HG02798 (cell line): Measurements from ENCODE around the gene INPP5A.

Experiments
- ATAC-seq: cut with Tn5 transposase; IDR thresholded peaks from one replicate; pipeline ENCODE4 v1.9.1; 2021; ENCODE audit warnings: mild to moderate bottlenecking; ENCODE audit not compliant: unreplicated experiment, poor library complexity

The INPP5A gene

GRCh38 chr10:132710036-132710686, 172.6 kb downstream of the INPP5A start:
- no peak for ATAC-seq

- no peak for ATAC-seq
These were observed 173.4 kb downstream of the INPP5A start for GRCh38 chr10:132710746-132711612.

- ATAC-seq, result no peak
These were observed 174.1 kb downstream of the INPP5A start for GRCh38 chr10:132711613-132712121.

GRCh38 chr10:132712291-132712690, 174.7 kb downstream of the INPP5A start:
- ATAC-seq, result no peak

- no peak for ATAC-seq
These were observed 175.2 kb downstream of the INPP5A start for GRCh38 chr10:132712743-132713142.

- no peak for ATAC-seq
These were observed 176.0 kb downstream of the INPP5A start for GRCh38 chr10:132713421-132714095.

- no peak for ATAC-seq
These were observed 176.8 kb downstream of the INPP5A start for GRCh38 chr10:132714096-132714985.

- ATAC-seq, result no peak
These were observed 177.6 kb downstream of the INPP5A start for GRCh38 chr10:132714986-132715775.

- no peak for ATAC-seq
These were observed 178.4 kb downstream of the INPP5A start for GRCh38 chr10:132715776-132716680.

- no peak for ATAC-seq
These were observed 179.3 kb downstream of the INPP5A start for GRCh38 chr10:132716691-132717490.

GRCh38 chr10:132721725-132722124, 184.1 kb downstream of the INPP5A start:
- no peak for ATAC-seq

GRCh38 chr10:132722394-132723329, 185.1 kb downstream of the INPP5A start:
- no peak for ATAC-seq

GRCh38 chr10:132723330-132723970, 185.9 kb downstream of the INPP5A start:
- ATAC-seq, result no peak

GRCh38 chr10:132724446-132724845, 186.9 kb downstream of the INPP5A start:
- no peak for ATAC-seq

- no peak for ATAC-seq
These were observed 187.6 kb downstream of the INPP5A start for GRCh38 chr10:132725202-132725601.

GRCh38 chr10:132726194-132726593, 188.6 kb downstream of the INPP5A start:
- ATAC-seq, result no peak
